CD4-positive, alpha-beta memory T cell (primary cell): ENCODE results near the gene RFTN1. TPM values are rescaled to one million over a fixed set of nuclear protein-coding genes. Genes with fewer than 3 reads are reported as not detected.
A peak's percentile ranks its signal among the peaks of the same experiment; 100 is the strongest.
"Not testable (repeated sequence)": the region's sequence is repeated elsewhere in the genome, so short reads cannot be mapped to it uniquely, and the experiment has no call there.

Source experiments
- CTCF ChIA-PET: fragments of 350-600 bp; sonication (Branson Sonifier 250); formaldehyde crosslinking; loops from one replicate; lab custom pipeline; 2021; ENCODE audit warnings: inconsistent platforms; ENCODE audit not compliant: partially characterized antibody; lab: Charles Lee
- POLR2A ChIA-PET: fragments of 350-600 bp; sonication (Branson Sonifier 250); formaldehyde crosslinking; loops from one replicate; lab custom pipeline; 2021; ENCODE audit not compliant: partially characterized antibody; lab: Charles Lee
- DNase-seq, 5 donors: peaks; one replicate each; pipeline versions ENCODE4 v3.0.0 to v3.0.0-alpha.2; 2020 to 2022; ENCODE audit warnings: mixed read lengths in 1 of 5
- H3K27ac ChIP-seq: one replicate; pipeline ENCODE4 v1.7.0; 2013; ENCODE audit warnings: low read depth, low read length
- H3K27me3 ChIP-seq: 2 replicates; pipeline ENCODE4 v1.7.0; 2013; ENCODE audit warnings: mild to moderate bottlenecking, low read length, moderate library complexity; ENCODE audit not compliant: insufficient read depth
- H3K36me3 ChIP-seq: 2 replicates; pipeline ENCODE4 v1.7.0; 2013; ENCODE audit warnings: mild to moderate bottlenecking, low read length, moderate library complexity; ENCODE audit not compliant: insufficient read depth
- H3K4me1 ChIP-seq: 2 replicates; pipeline ENCODE4 v1.7.0; 2013; ENCODE audit warnings: mild to moderate bottlenecking, low read length, moderate library complexity; ENCODE audit not compliant: insufficient read depth
- H3K4me3 ChIP-seq, 2 donors: one replicate each; pipeline ENCODE4 v1.7.0; 2013; ENCODE audit warnings: low read length in 2 of 2, mild to moderate bottlenecking in 1 of 2
- H3K9me3 ChIP-seq, 2 donors: one replicate each; pipeline ENCODE4 v1.7.0; 2013; ENCODE audit warnings: low read length in 2 of 2, control low read depth in 1 of 2; ENCODE audit not compliant: control insufficient read depth in 1 of 2
- H3K27ac Mint-ChIP-seq, 7 donors: one replicate each; pipeline ENCODE4 v1.8.0; 2020 to 2021; ENCODE audit warnings: mixed read lengths in 7 of 7, mild to moderate bottlenecking in 6 of 7, inconsistent platforms in 3 of 7, moderate library complexity in 3 of 7
- H3K27me3 Mint-ChIP-seq, 2 donors: one replicate each; pipeline ENCODE4 v1.8.0; 2020 to 2021; ENCODE audit warnings: mixed read lengths in 2 of 2
- H3K36me3 Mint-ChIP-seq, 2 donors: one replicate each; pipeline ENCODE4 v1.8.0; 2020 to 2021; ENCODE audit warnings: mixed read lengths in 2 of 2, inconsistent platforms in 1 of 2, mild to moderate bottlenecking in 1 of 2
- H3K4me1 Mint-ChIP-seq, 4 donors: one replicate each; pipeline ENCODE4 v1.8.0; 2020 to 2021; ENCODE audit warnings: mixed read lengths in 4 of 4, mild to moderate bottlenecking in 1 of 4
- H3K4me3 Mint-ChIP-seq, 8 donors: one replicate each; pipeline ENCODE4 v1.8.0; 2020 to 2021; ENCODE audit warnings: mixed read lengths in 8 of 8, mild to moderate bottlenecking in 7 of 8, moderate library complexity in 6 of 8, inconsistent platforms in 3 of 8
- H3K9me3 Mint-ChIP-seq, 8 donors: one replicate each; pipeline ENCODE4 v1.8.0; 2020 to 2021; ENCODE audit warnings: mixed read lengths in 8 of 8, mild to moderate bottlenecking in 5 of 8, inconsistent platforms in 3 of 8, moderate library complexity in 1 of 8
- intact Hi-C: fragments of 100-400 bp; cut with micrococcal nuclease; formaldehyde crosslinking; loops from one replicate; pipeline ENCODE4 v1.15.1; 2023
- polyA plus RNA-seq, 2 donors: library from polyadenylated mRNA; unstranded; fragments of 300-500 nt; fragmentation: Illumina TruSeq; gene quantifications; one replicate each; pipeline ENCODE4 v1.2.3, GENCODE V29; 2021
- total RNA-seq, 2 experiments: library from RNA; stranded (reverse); gene quantifications; one replicate each; pipeline ENCODE4 v1.2.3, GENCODE V29; 2021

The RFTN1 gene
- total and polyA plus RNA-seq, 4 experiments from 2014 or later: 38.3 to 59.7 (median 52.0) TPM

DNA sequence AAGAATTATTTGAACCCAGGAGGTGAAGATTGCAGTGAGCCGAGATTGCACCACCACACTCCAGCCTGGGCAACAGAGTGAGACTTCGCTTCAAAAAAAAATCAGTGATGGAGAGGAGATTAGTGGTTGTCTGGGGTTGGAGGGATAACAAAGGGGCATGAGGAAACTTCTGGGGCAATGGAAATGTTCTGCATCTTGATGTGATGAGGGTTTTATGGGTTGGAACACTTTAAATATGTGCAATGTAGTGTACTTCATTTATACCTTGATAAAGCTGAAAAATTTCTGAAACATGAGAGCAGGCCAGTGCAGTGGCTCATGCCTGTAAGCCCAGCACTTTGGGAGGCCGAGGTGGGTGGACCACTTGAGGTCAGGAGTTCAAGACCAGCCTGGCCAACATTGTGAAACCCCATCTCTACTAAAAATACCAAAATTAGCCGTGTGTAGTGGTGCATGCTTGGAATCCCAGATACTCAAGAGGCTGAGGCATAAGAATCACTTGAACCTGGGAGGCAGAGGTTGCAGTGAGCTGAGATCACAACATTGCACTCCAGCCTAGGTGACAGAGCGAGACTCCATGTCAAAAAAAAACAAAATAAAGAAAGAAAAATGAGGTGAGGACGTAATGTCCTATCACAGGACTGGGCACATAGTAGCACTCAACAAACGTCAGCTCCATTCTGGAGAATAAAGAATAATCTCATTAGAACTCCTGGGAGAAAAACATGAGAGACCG is 24.0 kb downstream of the RFTN1 start:
- CTCF ChIA-PET, intact Hi-C loops, DNase-seq, H3K9me3 Mint-ChIP-seq, H3K27me3 Mint-ChIP-seq, H3K4me3 ChIP-seq, H3K4me3 Mint-ChIP-seq, H3K27ac ChIP-seq, H3K9me3 ChIP-seq, H3K27me3 ChIP-seq, H3K4me1 ChIP-seq: not testable (repeated sequence)
- H3K27ac Mint-ChIP-seq: peak overlapping the region in 3 of 7 donors; percentile 5 to 73 (median 5)
- peaks cover 11% of the 10 kb centered on the region for H3K36me3 ChIP-seq
- H3K4me1 Mint-ChIP-seq: peaks cover 20 to 53% (median 35%) of the 10 kb centered on the region in 4 donors
- peaks cover 54 to 70% of the 10 kb centered on the region in 2 donors for H3K36me3 Mint-ChIP-seq
- POLR2A ChIA-PET: interaction anchor here (1.0 kb wide), 1 partner anchor 18 kb away, joined by 3 read pairs; no protein-coding TSS in a partner anchor

GRCh38 chr3:16488637-16489036 is 24.9 kb downstream of the RFTN1 start:
- no peak overlapping the region for H3K27ac ChIP-seq
- H3K27me3 ChIP-seq: no peaks in the 10 kb centered on the region
- Mint-ChIP-seq H3K9me3 (peaks cover 0 to 2% (median 0%) of the 10 kb centered on the region in 8 donors), H3K27me3 (no peaks in the 10 kb centered on the region), H3K4me3 (no peak overlapping the region), H3K27ac (peak overlapping the region in 2 of 7 donors; percentile 10 to 28), H3K4me1 (peaks cover 23 to 55% (median 37%) of the 10 kb centered on the region in 4 donors), H3K36me3 (peaks cover 54 to 72% of the 10 kb centered on the region in 2 donors)
- peaks cover 11% of the 10 kb centered on the region for H3K36me3 ChIP-seq
- POLR2A ChIA-PET: interaction anchor here (1.2 to 1.6 kb wide), 2 partner anchors 7 to 11 kb away, joined by 3 read pairs; no protein-coding TSS in a partner anchor
- H3K4me1 ChIP-seq: peaks cover 8% of the 10 kb centered on the region
- no peak overlapping the region for H3K4me3 ChIP-seq
- no peaks in the 10 kb centered on the region for H3K9me3 ChIP-seq
- DNase-seq: no peak
- intact Hi-C loops: no loop called here
- CTCF ChIA-PET: interaction anchor here (0.6 to 1.3 kb wide), 3 partner anchors 24 to 739 kb away, joined by 3 read pairs; no protein-coding TSS in a partner anchor

DNA sequence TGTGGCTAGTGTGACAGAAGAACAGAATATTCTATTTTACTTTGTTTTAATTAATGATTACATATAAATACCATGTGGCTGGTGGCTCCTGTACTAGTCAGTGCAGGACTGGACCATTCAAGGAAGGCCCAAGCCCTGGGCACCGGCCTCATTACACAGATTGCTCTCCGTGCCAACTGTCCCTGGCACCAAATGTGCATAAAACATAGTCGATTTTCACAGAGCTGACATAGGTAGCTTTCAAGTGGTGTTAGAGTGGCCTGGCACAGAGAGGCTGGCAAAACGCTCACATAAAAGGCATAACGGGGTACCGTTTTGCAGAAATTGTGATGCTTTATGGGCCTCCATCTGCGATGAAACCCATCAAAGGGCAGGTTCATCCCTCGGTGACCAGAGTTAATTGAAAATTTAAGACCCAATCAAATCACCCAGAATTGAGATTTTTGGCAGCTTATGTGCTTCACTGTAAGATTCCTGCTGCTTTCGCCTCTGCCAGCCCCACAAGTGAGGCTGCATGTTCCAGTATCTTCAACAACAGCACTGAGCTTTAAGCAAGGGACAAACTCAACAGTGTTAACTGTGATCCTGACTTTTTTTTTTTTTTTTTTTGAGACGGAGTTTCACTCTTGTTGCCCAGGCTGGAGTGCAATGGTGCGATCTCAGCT is 25.9 kb downstream of the RFTN1 start:
- H3K4me3 ChIP-seq: no peak overlapping the region
- peaks cover 18% of the 10 kb centered on the region for H3K4me1 ChIP-seq
- ChIA-PET POLR2A (interaction anchor here (0.7 to 1.6 kb wide), 4 partner anchors 8 to 487 kb away, joined by 3 read pairs; no protein-coding TSS in a partner anchor), CTCF (interaction anchor here (0.6 to 1.3 kb wide), 2 partner anchors 62 to 740 kb away, joined by 3 read pairs; no protein-coding TSS in a partner anchor)
- no peak overlapping the region for H3K27ac ChIP-seq
- H3K9me3 ChIP-seq: no peaks in the 10 kb centered on the region
- DNase-seq: no peak
- Mint-ChIP-seq H3K9me3 (peaks cover 0 to 2% (median 0%) of the 10 kb centered on the region in 8 donors), H3K27ac (no peak overlapping the region), H3K27me3 (no peaks in the 10 kb centered on the region), H3K4me1 (peaks cover 31 to 62% (median 45%) of the 10 kb centered on the region in 4 donors), H3K36me3 (peaks cover 51 to 69% of the 10 kb centered on the region in 2 donors), H3K4me3 (no peak overlapping the region)
- intact Hi-C loops: no loop called here
- H3K27me3 ChIP-seq: no peaks in the 10 kb centered on the region
- peaks cover 11% of the 10 kb centered on the region for H3K36me3 ChIP-seq

DNA sequence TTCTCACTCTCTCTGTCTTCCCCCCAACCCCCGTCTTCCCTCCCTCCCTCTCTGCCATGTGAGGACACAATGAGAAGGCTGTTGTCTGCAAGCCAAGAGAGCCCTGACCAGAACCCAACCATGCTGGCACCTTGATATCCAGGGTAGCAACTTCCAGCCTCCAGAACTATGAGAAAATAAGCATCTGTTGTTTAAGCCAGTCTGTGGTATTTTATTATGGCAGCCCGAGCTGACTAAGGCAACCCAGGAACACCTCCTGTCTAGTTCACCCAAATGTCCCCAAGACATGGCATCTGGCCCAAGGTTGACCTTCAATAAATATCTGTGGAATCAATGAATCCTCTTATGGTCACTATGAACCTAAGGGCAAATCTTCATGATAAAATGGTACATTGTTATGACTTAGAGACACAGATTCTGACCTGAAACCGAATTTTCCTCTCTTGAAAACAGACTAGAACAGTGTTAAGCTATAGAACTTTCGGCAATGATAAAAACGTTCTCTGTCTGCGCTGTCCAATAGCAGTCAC is 26.5 kb downstream of the RFTN1 start:
- Histone ChIP-seq H3K27me3 (no peaks in the 10 kb centered on the region), H3K4me1 (peaks cover 25% of the 10 kb centered on the region), H3K9me3 (no peaks in the 10 kb centered on the region), H3K4me3 (no peak overlapping the region), H3K27ac (no peak overlapping the region), H3K36me3 (peaks cover 9% of the 10 kb centered on the region)
- Mint-ChIP-seq H3K9me3 (no peaks in the 10 kb centered on the region), H3K27me3 (no peaks in the 10 kb centered on the region), H3K27ac (peak overlapping the region in 2 of 7 donors; percentile 12 to 35), H3K4me3 (no peak overlapping the region), H3K36me3 (peaks cover 45 to 63% of the 10 kb centered on the region in 2 donors), H3K4me1 (peaks cover 37 to 64% (median 50%) of the 10 kb centered on the region in 4 donors)
- intact Hi-C loops: no loop called here
- CTCF ChIA-PET: interaction anchor here (1.2 kb wide), 1 partner anchor 25 kb away, joined by 3 read pairs; no protein-coding TSS in a partner anchor
- DNase-seq: no peak
- POLR2A ChIA-PET: interaction anchor here (1.2 to 1.5 kb wide), 2 partner anchors 9 to 25 kb away, joined by 3 read pairs; no protein-coding TSS in a partner anchor

- H3K9me3 ChIP-seq: no peaks in the 10 kb centered on the region
- H3K27ac Mint-ChIP-seq: peak overlapping the region in 6 of 7 donors; percentile 8 to 81 (median 74)
- peaks cover 45 to 67% (median 56%) of the 10 kb centered on the region in 4 donors for H3K4me1 Mint-ChIP-seq
- H3K27me3 ChIP-seq: no peaks in the 10 kb centered on the region
- H3K4me1 ChIP-seq: peaks cover 33% of the 10 kb centered on the region
- intact Hi-C loops: no loop called here
- H3K27ac ChIP-seq: no peak overlapping the region
- H3K36me3 ChIP-seq: peaks cover 6% of the 10 kb centered on the region
- ChIA-PET CTCF (interaction anchor here (1.2 kb wide), 1 partner anchor 26 kb away, joined by 3 read pairs; no protein-coding TSS in a partner anchor), POLR2A (interaction anchor here (1.2 to 1.5 kb wide), 2 partner anchors 10 to 26 kb away, joined by 3 read pairs; no protein-coding TSS in a partner anchor)
- H3K4me3 ChIP-seq: no peak overlapping the region
- H3K4me3 Mint-ChIP-seq: no peak overlapping the region
- no peaks in the 10 kb centered on the region for H3K9me3 Mint-ChIP-seq
- no peaks in the 10 kb centered on the region for H3K27me3 Mint-ChIP-seq
- peaks cover 39 to 55% of the 10 kb centered on the region in 2 donors for H3K36me3 Mint-ChIP-seq
- no peak for DNase-seq
These were observed 27.3 kb downstream of the RFTN1 start for GRCh38 chr3:16486201-16486600.

DNA sequence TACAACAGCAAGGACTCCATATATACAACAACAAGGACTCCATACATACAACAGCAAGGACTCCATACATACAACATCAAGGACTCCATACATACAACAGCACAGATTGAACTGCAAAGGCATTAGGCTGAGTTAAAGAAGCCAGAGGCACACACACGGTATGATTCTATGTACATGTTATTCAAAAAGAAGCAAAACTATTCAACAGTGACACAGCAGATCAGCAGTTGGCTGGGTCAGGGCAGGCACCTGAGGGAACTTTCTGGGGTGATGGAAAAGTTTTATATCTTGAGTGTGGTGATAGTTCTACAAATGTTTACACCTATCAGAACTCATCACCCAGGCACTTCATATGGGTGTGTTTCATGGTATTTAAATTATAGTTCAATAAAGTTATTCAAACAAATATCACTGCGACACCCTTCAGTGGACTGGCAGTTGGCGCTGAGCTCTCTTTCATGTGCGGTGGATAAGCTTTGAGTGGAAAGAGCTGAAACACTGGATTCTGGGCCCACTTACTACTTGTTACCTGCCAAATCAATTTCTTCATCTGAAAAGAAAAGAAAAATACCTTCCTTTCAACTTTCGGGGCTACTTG is 28.0 kb downstream of the RFTN1 start:
- H3K36me3 Mint-ChIP-seq: peaks cover 33 to 50% of the 10 kb centered on the region in 2 donors
- CTCF ChIA-PET: interaction anchor here (1.2 kb wide), 1 partner anchor 27 kb away, joined by 3 read pairs; no protein-coding TSS in a partner anchor
- DNase-seq: no peak

More for the DNA sequence above, 28.0 kb downstream of the RFTN1 start:
- Histone ChIP-seq H3K27ac (no peak overlapping the region), H3K27me3 (no peaks in the 10 kb centered on the region), H3K4me3 (no peak overlapping the region), H3K9me3 (no peaks in the 10 kb centered on the region), H3K4me1 (peaks cover 40% of the 10 kb centered on the region), H3K36me3 (peaks cover 6% of the 10 kb centered on the region)
- H3K4me1 Mint-ChIP-seq: peaks cover 49 to 68% (median 59%) of the 10 kb centered on the region in 4 donors
- no peaks in the 10 kb centered on the region for H3K9me3 Mint-ChIP-seq
- intact Hi-C loops: no loop called here
- H3K27me3 Mint-ChIP-seq: no peaks in the 10 kb centered on the region
- H3K27ac Mint-ChIP-seq: peak overlapping the region in 4 of 7 donors; percentile 38 to 91 (median 60)
- no peak overlapping the region for H3K4me3 Mint-ChIP-seq
- POLR2A ChIA-PET: interaction anchor here (1.4 kb wide), 1 partner anchor 199 kb away, joined by 4 read pairs; no protein-coding TSS in a partner anchor
